22Rv1 (cell line): ENCODE data around the gene SRCAP.

Source experiments
- ZFX ChIP-seq: fragments of 450-650 bp; IDR thresholded peaks from 2 replicates; pipeline ENCODE4 v1.6.1; 2017; ENCODE audit warnings: antibody characterized with exemption, borderline replicate concordance
- TF ChIP-seq, protein P1 (sequence below): fragments of 450-650 bp; IDR thresholded peaks from 2 replicates; pipeline ENCODE4 v1.5.1; 2017; ENCODE audit warnings: mild to moderate bottlenecking

DNA sequence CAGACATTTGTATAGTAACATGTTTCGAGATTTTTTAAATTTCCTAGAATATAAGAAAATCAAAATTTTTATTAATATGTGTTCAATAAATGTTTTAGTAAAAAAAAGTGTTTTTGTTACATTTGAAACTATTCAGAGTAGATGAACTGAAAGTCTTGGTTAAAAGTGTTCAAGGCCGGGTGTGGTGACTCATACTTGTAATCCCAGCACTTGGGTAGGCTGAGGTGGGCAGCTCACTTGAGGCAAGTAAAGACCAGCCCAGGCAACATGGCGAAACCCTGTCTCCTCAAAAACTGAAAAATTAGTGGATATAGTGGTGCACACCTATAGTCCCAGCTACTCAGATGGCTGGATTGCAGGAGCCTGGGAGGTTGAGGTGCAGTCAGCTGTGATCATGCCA lies 32.4 kb downstream of the SRCAP start:
- TF ChIP-seq, protein P1, sequence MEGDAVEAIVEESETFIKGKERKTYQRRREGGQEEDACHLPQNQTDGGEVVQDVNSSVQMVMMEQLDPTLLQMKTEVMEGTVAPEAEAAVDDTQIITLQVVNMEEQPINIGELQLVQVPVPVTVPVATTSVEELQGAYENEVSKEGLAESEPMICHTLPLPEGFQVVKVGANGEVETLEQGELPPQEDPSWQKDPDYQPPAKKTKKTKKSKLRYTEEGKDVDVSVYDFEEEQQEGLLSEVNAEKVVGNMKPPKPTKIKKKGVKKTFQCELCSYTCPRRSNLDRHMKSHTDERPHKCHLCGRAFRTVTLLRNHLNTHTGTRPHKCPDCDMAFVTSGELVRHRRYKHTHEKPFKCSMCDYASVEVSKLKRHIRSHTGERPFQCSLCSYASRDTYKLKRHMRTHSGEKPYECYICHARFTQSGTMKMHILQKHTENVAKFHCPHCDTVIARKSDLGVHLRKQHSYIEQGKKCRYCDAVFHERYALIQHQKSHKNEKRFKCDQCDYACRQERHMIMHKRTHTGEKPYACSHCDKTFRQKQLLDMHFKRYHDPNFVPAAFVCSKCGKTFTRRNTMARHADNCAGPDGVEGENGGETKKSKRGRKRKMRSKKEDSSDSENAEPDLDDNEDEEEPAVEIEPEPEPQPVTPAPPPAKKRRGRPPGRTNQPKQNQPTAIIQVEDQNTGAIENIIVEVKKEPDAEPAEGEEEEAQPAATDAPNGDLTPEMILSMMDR = no peak
- TF ChIP-seq ZFX = no peak
